Adrenal gland (tissue), 5 donors: ENCODE measurements around the gene PTCRA.

ENCODE experiments used
- CTCF ChIP-seq, 6 experiments: fragments of 450-650 bp in 4 of 6; fragments of 200-600 bp in 2 of 6; sonication (generic) in 1 of 6; IDR thresholded peaks; 1 replicate in 5 of 6; 2 replicates in 1 of 6; pipeline versions ENCODE4 v1.5.1 to v1.8.0; 2016 to 2021; ENCODE audit warnings: antibody characterized with exemption in 6 of 6, mild to moderate bottlenecking in 2 of 6, moderate library complexity in 1 of 6
- POLR2A ChIP-seq, 2 donors: fragments of 450-650 bp; IDR thresholded peaks; one replicate each; pipeline ENCODE4 v1.6.1; 2017; ENCODE audit warnings: antibody characterized with exemption in 2 of 2, mild to moderate bottlenecking in 2 of 2, moderate library complexity in 1 of 2
- donor health status: DM: no; HTN: no; CAD: no.

DNA sequence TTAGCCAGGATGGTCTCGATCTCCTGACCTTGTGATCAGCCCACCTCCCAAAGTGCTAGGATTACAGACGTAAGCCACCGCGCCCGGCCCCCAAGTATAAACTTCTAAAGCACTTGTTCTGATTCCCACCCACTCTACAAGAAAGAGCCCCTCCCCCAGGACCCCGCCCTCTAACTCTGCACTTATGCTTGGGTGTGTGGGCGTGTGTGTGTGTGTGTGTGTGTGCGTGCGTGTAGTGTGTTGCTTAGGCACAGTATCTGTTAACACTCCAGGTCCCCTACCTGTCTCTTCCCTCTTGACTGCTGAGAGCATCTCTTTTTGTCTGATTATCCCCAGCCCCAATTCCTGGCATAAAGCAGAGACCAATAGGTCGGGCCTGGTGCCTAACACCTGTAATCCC, 6.0 kb upstream of the PTCRA start:
- TF ChIP-seq POLR2A (IDR thresholded peaks at IDR 0.05) (no peak), CTCF (IDR thresholded peaks at IDR 0.05) (no peak)
